Measurements from ENCODE around the gene TCEAL9. TPM values are rescaled to one million over a fixed set of nuclear protein-coding genes. Genes with fewer than 3 reads are reported as not detected.

The TCEAL9 gene
- total and polyA plus RNA-seq, 2 donors from 2014 or later, result 40.8 to 141 TPM

DNA sequence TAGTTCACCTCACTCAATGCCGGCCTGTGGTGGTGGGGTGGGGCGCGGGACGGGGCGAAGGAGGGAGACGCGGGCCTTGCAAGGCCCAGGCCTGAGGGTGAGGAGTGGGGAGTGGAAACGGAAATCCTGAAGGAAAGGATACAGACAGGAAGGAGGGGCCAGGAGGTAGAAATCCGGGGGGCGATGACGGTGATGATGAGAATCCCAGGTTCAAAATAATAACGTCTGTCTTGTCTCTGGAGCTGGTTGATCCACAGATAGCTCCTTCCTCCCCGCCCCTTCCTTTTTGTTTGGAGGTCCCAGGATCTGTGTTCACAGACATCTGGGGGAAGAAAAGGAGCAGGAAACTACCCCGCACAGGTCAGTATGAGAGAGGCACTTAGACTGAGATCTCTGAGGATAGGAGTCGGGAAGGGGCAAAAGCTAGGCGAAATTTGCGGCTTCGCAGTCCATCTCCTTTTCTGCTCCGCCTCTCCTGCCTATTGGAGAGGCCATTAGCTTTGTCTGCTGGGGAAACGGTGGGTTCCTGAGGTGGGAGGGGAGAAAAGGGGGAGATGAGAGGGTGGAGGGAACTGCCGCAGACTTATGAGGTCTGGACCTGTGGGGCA, 25.5 kb upstream of the TCEAL9 start:
- DNase-seq (peak in 4 of 5 donors; percentile 56 to 80 (median 65)), FAIRE-seq (no peak)
- Histone ChIP-seq H3K4me1 (ENCODE audit: control insufficient read depth in 2 of 3, insufficient read depth in 2 of 3, low read depth in 1 of 3, low read length in 3 of 3) (no peaks in the 10 kb centered on the region), H3K27ac (ENCODE audit: low read depth in 2 of 2, low read length in 2 of 2) (no peak overlapping the region), H3K4me3 (ENCODE audit: low read length in 3 of 3) (peak overlapping the region; percentile 24 to 60 (median 47)), H3K36me3 (ENCODE audit: control insufficient read depth in 2 of 3, insufficient read depth in 3 of 3, low read length in 3 of 3) (no peaks in the 10 kb centered on the region), H3K9me3 (ENCODE audit: control insufficient read depth in 2 of 3, insufficient read depth in 1 of 3, low read length in 3 of 3) (no peaks in the 10 kb centered on the region), H3K9ac (ENCODE audit: low read length in 3 of 3) (no peak overlapping the region), H3K27me3 (ENCODE audit: control insufficient read depth, insufficient read depth, low read length) (peaks cover 4% of the 10 kb centered on the region)
- TF ChIP-seq, protein P1, sequence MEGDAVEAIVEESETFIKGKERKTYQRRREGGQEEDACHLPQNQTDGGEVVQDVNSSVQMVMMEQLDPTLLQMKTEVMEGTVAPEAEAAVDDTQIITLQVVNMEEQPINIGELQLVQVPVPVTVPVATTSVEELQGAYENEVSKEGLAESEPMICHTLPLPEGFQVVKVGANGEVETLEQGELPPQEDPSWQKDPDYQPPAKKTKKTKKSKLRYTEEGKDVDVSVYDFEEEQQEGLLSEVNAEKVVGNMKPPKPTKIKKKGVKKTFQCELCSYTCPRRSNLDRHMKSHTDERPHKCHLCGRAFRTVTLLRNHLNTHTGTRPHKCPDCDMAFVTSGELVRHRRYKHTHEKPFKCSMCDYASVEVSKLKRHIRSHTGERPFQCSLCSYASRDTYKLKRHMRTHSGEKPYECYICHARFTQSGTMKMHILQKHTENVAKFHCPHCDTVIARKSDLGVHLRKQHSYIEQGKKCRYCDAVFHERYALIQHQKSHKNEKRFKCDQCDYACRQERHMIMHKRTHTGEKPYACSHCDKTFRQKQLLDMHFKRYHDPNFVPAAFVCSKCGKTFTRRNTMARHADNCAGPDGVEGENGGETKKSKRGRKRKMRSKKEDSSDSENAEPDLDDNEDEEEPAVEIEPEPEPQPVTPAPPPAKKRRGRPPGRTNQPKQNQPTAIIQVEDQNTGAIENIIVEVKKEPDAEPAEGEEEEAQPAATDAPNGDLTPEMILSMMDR (IDR thresholded peaks at IDR 0.05; ENCODE audit: borderline replicate concordance, extremely low read depth, insufficient read depth), result no peak
- intact Hi-C loops (cut with DNase I), result no loop called here

GRCh38 chrX:103338663-103339062, 17.6 kb upstream of the TCEAL9 start:
- Histone ChIP-seq H3K27ac (ENCODE audit: low read depth in 2 of 2, low read length in 2 of 2) (no peak overlapping the region), H3K9me3 (ENCODE audit: control insufficient read depth in 2 of 3, insufficient read depth in 1 of 3, low read length in 3 of 3) (no peaks in the 10 kb centered on the region), H3K36me3 (ENCODE audit: control insufficient read depth in 2 of 3, insufficient read depth in 3 of 3, low read length in 3 of 3) (no peaks in the 10 kb centered on the region), H3K9ac (ENCODE audit: low read length in 3 of 3) (no peak overlapping the region), H3K4me3 (ENCODE audit: low read length in 3 of 3) (no peak overlapping the region), H3K4me1 (ENCODE audit: control insufficient read depth in 2 of 3, insufficient read depth in 2 of 3, low read depth in 1 of 3, low read length in 3 of 3) (no peaks in the 10 kb centered on the region), H3K27me3 (ENCODE audit: control insufficient read depth, insufficient read depth, low read length) (no peaks in the 10 kb centered on the region)
- TF ChIP-seq, protein P1 (IDR thresholded peaks at IDR 0.05; ENCODE audit: borderline replicate concordance, extremely low read depth, insufficient read depth), result no peak
- FAIRE-seq (no peak), DNase-seq (no peak)
- intact Hi-C loops (cut with DNase I), result no loop called here

- Histone ChIP-seq H3K9me3 (ENCODE audit: control insufficient read depth in 2 of 3, insufficient read depth in 1 of 3, low read length in 3 of 3) (no peaks in the 10 kb centered on the region), H3K27me3 (ENCODE audit: control insufficient read depth, insufficient read depth, low read length) (peaks cover 2% of the 10 kb centered on the region), H3K4me1 (ENCODE audit: control insufficient read depth in 2 of 3, insufficient read depth in 2 of 3, low read depth in 1 of 3, low read length in 3 of 3) (no peaks in the 10 kb centered on the region), H3K9ac (ENCODE audit: low read length in 3 of 3) (no peak overlapping the region), H3K36me3 (ENCODE audit: control insufficient read depth in 2 of 3, insufficient read depth in 3 of 3, low read length in 3 of 3) (no peaks in the 10 kb centered on the region), H3K4me3 (ENCODE audit: low read length in 3 of 3) (no peak overlapping the region), H3K27ac (ENCODE audit: low read depth in 2 of 2, low read length in 2 of 2) (no peak overlapping the region)
- TF ChIP-seq, protein P1 (IDR thresholded peaks at IDR 0.05; ENCODE audit: borderline replicate concordance, extremely low read depth, insufficient read depth), result peak; percentile 68
- FAIRE-seq, result peak; percentile 90
- peak in 2 of 5 donors; percentile 59 to 62 for DNase-seq
- intact Hi-C loops (cut with DNase I), result loop anchor here (10.0 kb wide), 1 partner anchor 122 kb away; no protein-coding TSS in a partner anchor
Measured at GRCh38 chrX:103343105-103343504, 13.2 kb upstream of the TCEAL9 start.

Data from kidney (tissue), 14 donors.